ENCODE results near the gene TNFRSF1B. TPM values are rescaled to one million over a fixed set of nuclear protein-coding genes. Genes with fewer than 3 reads are reported as not detected.

TNFRSF1B gene
- total and polyA plus RNA-seq, 2 of the 8 experiments (the other 6 are each of a cell fraction or from before 2014, with no cell fraction given): 1.7 to 2.9 TPM

DNA sequence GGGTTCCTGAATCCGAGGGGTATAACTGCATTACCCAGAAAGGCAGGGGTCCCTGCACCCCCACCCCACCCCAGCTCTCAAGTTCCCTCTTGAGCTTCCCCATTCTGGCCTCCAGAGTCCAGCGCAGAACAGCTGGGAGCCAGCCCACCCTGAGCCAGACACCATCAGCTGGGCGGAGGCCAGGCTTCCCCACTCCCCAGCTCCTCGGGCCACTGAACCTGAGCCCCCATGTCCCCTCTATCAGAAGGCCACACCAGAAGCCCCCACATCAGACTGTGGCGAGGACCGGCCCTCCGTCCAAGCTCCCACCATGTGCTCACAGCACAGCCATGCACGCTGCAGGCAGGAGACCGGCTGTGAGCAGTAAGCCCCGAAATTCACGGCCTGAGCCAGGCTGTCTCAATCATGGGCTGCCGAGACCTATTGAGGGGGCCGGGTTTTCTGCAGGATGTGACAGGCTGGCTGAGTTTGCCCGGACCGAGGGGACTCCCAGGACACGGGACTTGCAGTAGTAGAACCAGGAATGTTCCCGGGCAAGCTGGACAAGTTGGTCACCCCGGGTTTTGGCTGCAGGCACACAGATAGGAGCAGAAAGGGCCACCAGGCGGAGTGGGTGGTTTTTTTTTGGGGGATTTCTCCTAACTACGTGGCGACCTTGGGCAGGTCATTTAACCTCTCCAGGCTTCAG is 25.5 kb upstream of the TNFRSF1B start:
- Histone ChIP-seq H3K4me1 (replicated peaks in 1 of 4; ENCODE audit: control insufficient read depth in 3 of 4, insufficient read depth in 4 of 4, low read length in 3 of 4) (peaks cover 0 to under 1% (median 0%) of the 10 kb centered on the region in 4 experiments; a peak in 2 of 7 replicates), H4K20me1 (replicated peaks in 1 of 2; ENCODE audit: control insufficient read depth in 1 of 2, insufficient read depth in 2 of 2, low read length in 2 of 2) (peaks cover 0 to 4% of the 10 kb centered on the region in 2 experiments), H3K4me3 (ENCODE audit: extremely low read depth in 1 of 4, insufficient read depth in 2 of 4, low read depth in 3 of 4, low read length in 4 of 4) (no peak overlapping the region), H2AFZ (ENCODE audit: low read length) (no peak overlapping the region), H3K79me1 (ENCODE audit: low read depth, low read length) (no peaks in the 10 kb centered on the region), H2BK5ac (ENCODE audit: low read depth, low read length) (no peak overlapping the region), H3K36me3 (ENCODE audit: control insufficient read depth in 2 of 4, insufficient read depth in 4 of 4, low read length in 3 of 4) (peaks cover 0 to 4% (median 0%) of the 10 kb centered on the region in 4 experiments; a peak in 2 of 8 replicates), H3K4me2 (ENCODE audit: insufficient read depth in 1 of 2, low read depth in 2 of 2, low read length in 2 of 2) (no peak overlapping the region), H4K8ac (ENCODE audit: extremely low read depth, insufficient read depth, low read length) (no peak overlapping the region), H3K27me3 (replicated peaks in 1 of 4; ENCODE audit: control insufficient read depth in 3 of 4, extremely low read depth in 1 of 4, insufficient read depth in 3 of 4, low read length in 3 of 4) (no peaks in the 10 kb centered on the region), H3K56ac (replicated peaks; ENCODE audit: insufficient read length, low read depth, low read length) (no peak overlapping the region), H2AK5ac (ENCODE audit: low read depth, low read length) (no peak overlapping the region), H3K23ac (ENCODE audit: insufficient read length) (no peak overlapping the region), H3K9ac (replicated peaks in 1 of 4; ENCODE audit: extremely low read depth in 1 of 4, low read depth in 3 of 4, low read length in 3 of 4) (no peak overlapping the region), H3K23me2 (ENCODE audit: low read depth, low read length) (no peaks in the 10 kb centered on the region), H3K4ac (replicated peaks; ENCODE audit: insufficient read length, low read depth, low read length) (no peak overlapping the region), H2BK15ac (ENCODE audit: low read length) (no peak overlapping the region), H2BK120ac (replicated peaks; ENCODE audit: low read depth, low read length) (no peak overlapping the region), H3K18ac (ENCODE audit: extremely low read depth, low read length) (no peak overlapping the region), H3K14ac (ENCODE audit: insufficient read length) (no peak overlapping the region), H3K79me2 (ENCODE audit: control insufficient read depth in 1 of 2, insufficient read depth in 2 of 2, low read length in 2 of 2) (no peaks in the 10 kb centered on the region), H4K5ac (ENCODE audit: insufficient read length, low read depth, low read length) (no peak overlapping the region), H2BK20ac (ENCODE audit: low read length) (no peak overlapping the region), H2BK12ac (ENCODE audit: low read depth, low read length) (no peak overlapping the region), H4K91ac (replicated peaks; ENCODE audit: insufficient read length, low read length) (no peak overlapping the region), H3K9me3 (ENCODE audit: insufficient read depth in 2 of 2, low read depth in 1 of 2, low read length in 1 of 2) (no peaks in the 10 kb centered on the region), H3K27ac (ENCODE audit: low read depth, low read length) (no peak overlapping the region)
- DNase-seq (ENCODE audit: low read depth in 1 of 2, low spot score in 2 of 2) (no peak), FAIRE-seq (no peak)
- POLR2A ChIA-PET (ENCODE audit: partially characterized antibody): interaction anchor here (1.6 kb wide), 1 partner anchor 17 kb away, joined by 8 read pairs; no protein-coding TSS in a partner anchor
- CTCF ChIA-PET (ENCODE audit: partially characterized antibody): interaction anchor here (0.5 to 6.8 kb wide), 10 partner anchors 10 to 303 kb away, joined by 3 to 66 read pairs (median 3); no protein-coding TSS in a partner anchor
- TF ChIP-seq EP300 (IDR thresholded peaks at IDR 0.05; ENCODE audit: borderline replicate concordance in 1 of 2, low read depth in 2 of 2, low read length in 2 of 2) (no peak), SP2 (IDR thresholded peaks at IDR 0.05; ENCODE audit: low read length) (no peak), RNF2 (IDR thresholded peaks at IDR 0.05; ENCODE audit: borderline replicate concordance, low read depth, low read length, missing control alignments, poor library complexity, severe bottlenecking) (no peak), ZNF274 (IDR thresholded peaks at IDR 0.05; ENCODE audit: borderline replicate concordance, extremely low read depth, low read length) (no peak), RFX5 (IDR thresholded peaks at IDR 0.05; ENCODE audit: borderline replicate concordance, low read depth, low read length) (no peak), NRF1 (IDR thresholded peaks at IDR 0.05; ENCODE audit: low read depth, low read length) (no peak), BACH1 (IDR thresholded peaks at IDR 0.05; ENCODE audit: low read length) (no peak), KDM1A (IDR thresholded peaks at IDR 0.05; ENCODE audit: borderline replicate concordance, low read length) (no peak), CBX5 (IDR thresholded peaks at IDR 0.05; ENCODE audit: low read depth, low read length) (no peak)
- 92% methylated on average over 21 of the region's 21 CpGs; no CpG with 5 or more reads in 1 of the 2 experiments for WGBS, 2 experiments (ENCODE audit: extremely low coverage in 1 of 2, insufficient coverage in 1 of 2, insufficient read length in 1 of 2, insufficient replicate concordance in 2 of 2, low coverage in 1 of 2, low lambda C conversion rate in 2 of 2, missing lambda C conversion rate in 1 of 2)

Data from H1 (cell line).